Osteoblast (primary cell): Measurements from ENCODE around the gene CIBAR2. TPM values are rescaled to one million over a fixed set of nuclear protein-coding genes. Genes with fewer than 3 reads are reported as not detected.

Experiments
- DNase-seq: peaks from one replicate; pipeline ENCODE4 v3.0.0; 2011; ENCODE audit warnings: low spot score, mixed read lengths; ENCODE audit not compliant: insufficient read length; ENCODE audit errors: missing footprints
- H2AFZ ChIP-seq: 2 replicates; pipeline ENCODE4 v1.6.0; 2011; ENCODE audit warnings: mild to moderate bottlenecking, low read length
- H3K27ac ChIP-seq: 2 replicates; pipeline ENCODE4 v1.5.1; 2011; ENCODE audit warnings: mild to moderate bottlenecking, low read depth, low read length, moderate library complexity
- H3K27me3 ChIP-seq: 2 replicates; pipeline ENCODE4 v1.6.0; 2012; ENCODE audit warnings: mild to moderate bottlenecking, control low read depth, inconsistent platforms, low read length, moderate library complexity; ENCODE audit not compliant: insufficient read depth
- H3K36me3 ChIP-seq: 2 replicates; pipeline ENCODE4 v1.5.1; 2011; ENCODE audit warnings: mild to moderate bottlenecking, low read length, control low read depth, moderate library complexity; ENCODE audit not compliant: insufficient read depth
- H3K4me1 ChIP-seq: 2 replicates; pipeline ENCODE4 v1.5.1; 2011; ENCODE audit warnings: mild to moderate bottlenecking, low read length, control low read depth, moderate library complexity; ENCODE audit not compliant: insufficient read depth
- H3K4me2 ChIP-seq: 2 replicates; pipeline ENCODE4 v1.6.0; 2011; ENCODE audit warnings: mild to moderate bottlenecking, low read length; ENCODE audit not compliant: insufficient read depth
- H3K4me3 ChIP-seq: fragments of 200-600 bp; sonication (generic); 3 replicates; pipeline ENCODE4 v1.5.1; 2012; ENCODE audit warnings: mild to moderate bottlenecking, low read length, inconsistent platforms; ENCODE audit not compliant: insufficient read depth
- H3K79me2 ChIP-seq: 2 replicates; pipeline ENCODE4 v1.6.0; 2012; ENCODE audit warnings: mild to moderate bottlenecking, low read length, control low read depth, inconsistent platforms; ENCODE audit not compliant: insufficient read depth
- H3K9me3 ChIP-seq: 2 replicates; pipeline ENCODE4 v1.5.1; 2011; ENCODE audit warnings: low read depth, low read length, control low read depth
- H4K20me1 ChIP-seq: 2 replicates; pipeline ENCODE4 v1.6.0; 2012; ENCODE audit warnings: mild to moderate bottlenecking, low read length, control low read depth; ENCODE audit not compliant: insufficient read depth
- total RNA-seq: library from RNA; depleted of rRNA; stranded (reverse); fragments of >200 nt; gene quantifications from 2 replicates; pipeline ENCODE4 v1.2.3, GENCODE V29; 2012
- TF ChIP-seq, protein P1 (sequence below): IDR thresholded peaks from 2 replicates; pipeline ENCODE4 v1.5.1; 2011; ENCODE audit warnings: mild to moderate bottlenecking, low read depth, low read length, moderate library complexity; ENCODE audit errors: extremely low read depth

The CIBAR2 gene
- total RNA-seq, 1 donor: under 0.01 TPM

DNA sequence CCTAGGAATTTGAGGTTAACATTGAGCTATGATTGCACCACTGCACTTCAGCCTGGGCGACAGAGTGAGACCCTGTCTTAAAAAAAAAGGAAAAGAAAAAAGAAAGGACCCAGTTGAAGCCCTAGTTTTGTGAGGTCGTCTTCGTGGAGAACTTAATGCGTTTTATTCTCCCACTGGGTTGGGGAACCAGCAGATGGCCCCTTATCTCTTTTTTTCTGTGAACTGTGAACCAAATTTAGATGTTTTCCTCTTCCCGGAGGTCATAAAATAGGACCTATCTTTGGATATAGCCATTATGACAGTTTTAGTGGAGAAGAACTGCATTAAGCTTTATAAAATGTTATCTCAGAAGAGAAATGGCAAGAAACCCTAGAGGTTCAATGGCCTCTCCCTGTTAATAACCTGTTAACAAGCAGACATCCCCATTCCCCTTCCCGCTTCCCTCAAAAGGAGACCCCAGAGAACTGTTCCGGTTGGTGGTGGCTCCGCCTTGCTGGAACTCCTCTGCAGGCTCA lies 61.1 kb downstream of the CIBAR2 start:
- Histone ChIP-seq H3K79me2 (peaks cover 9% of the 10 kb centered on the region), H2AFZ (peak overlapping the region; percentile 53), H3K27ac (peak overlapping the region; percentile 76), H3K27me3 (no peaks in the 10 kb centered on the region), H4K20me1 (peaks cover 18% of the 10 kb centered on the region), H3K9me3 (no peaks in the 10 kb centered on the region), H3K36me3 (no peaks in the 10 kb centered on the region), H3K4me2 (peak overlapping the region; percentile 60), H3K4me1 (peaks cover 28% of the 10 kb centered on the region), H3K4me3 (no peak overlapping the region)
- no peak for DNase-seq
- TF ChIP-seq, protein P1, sequence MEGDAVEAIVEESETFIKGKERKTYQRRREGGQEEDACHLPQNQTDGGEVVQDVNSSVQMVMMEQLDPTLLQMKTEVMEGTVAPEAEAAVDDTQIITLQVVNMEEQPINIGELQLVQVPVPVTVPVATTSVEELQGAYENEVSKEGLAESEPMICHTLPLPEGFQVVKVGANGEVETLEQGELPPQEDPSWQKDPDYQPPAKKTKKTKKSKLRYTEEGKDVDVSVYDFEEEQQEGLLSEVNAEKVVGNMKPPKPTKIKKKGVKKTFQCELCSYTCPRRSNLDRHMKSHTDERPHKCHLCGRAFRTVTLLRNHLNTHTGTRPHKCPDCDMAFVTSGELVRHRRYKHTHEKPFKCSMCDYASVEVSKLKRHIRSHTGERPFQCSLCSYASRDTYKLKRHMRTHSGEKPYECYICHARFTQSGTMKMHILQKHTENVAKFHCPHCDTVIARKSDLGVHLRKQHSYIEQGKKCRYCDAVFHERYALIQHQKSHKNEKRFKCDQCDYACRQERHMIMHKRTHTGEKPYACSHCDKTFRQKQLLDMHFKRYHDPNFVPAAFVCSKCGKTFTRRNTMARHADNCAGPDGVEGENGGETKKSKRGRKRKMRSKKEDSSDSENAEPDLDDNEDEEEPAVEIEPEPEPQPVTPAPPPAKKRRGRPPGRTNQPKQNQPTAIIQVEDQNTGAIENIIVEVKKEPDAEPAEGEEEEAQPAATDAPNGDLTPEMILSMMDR: no peak

DNA sequence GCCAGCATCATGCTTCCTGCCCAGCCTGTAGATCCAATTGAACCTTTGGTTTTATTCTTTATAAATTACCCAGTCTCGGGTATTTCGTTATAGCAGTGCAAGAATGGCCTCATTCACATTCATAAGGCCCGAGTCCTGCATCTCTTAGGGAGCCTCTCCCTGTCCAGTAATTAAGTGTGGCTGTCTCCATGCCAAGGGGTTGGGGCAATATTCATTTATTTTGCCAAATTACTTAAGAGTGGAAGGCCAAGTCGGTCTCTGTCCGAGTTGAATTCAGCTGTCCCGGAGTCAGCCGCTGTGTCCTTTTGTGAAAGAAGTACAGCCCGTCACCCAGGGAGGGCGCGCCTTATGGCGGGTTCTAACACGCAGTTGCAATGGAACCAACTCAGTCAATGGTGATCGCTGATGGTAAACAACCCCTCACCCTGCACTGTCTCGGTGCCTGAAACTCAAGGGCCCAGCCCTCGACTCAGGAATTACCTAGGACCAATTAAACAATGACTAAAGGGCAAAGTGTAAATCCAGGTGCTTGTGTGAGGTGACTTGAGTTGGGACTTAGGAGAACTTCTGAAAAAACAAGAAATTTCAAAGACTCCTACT lies 62.5 kb downstream of the CIBAR2 start:
- Histone ChIP-seq H3K4me1 (peaks cover 15% of the 10 kb centered on the region), H3K27me3 (no peaks in the 10 kb centered on the region), H3K4me2 (no peak overlapping the region), H3K36me3 (no peaks in the 10 kb centered on the region), H2AFZ (no peak overlapping the region), H3K4me3 (no peak overlapping the region), H3K9me3 (no peaks in the 10 kb centered on the region), H3K27ac (no peak overlapping the region), H4K20me1 (peaks cover 24% of the 10 kb centered on the region), H3K79me2 (peaks cover 9% of the 10 kb centered on the region)
- DNase-seq: no peak
- TF ChIP-seq, protein P1: no peak

DNA sequence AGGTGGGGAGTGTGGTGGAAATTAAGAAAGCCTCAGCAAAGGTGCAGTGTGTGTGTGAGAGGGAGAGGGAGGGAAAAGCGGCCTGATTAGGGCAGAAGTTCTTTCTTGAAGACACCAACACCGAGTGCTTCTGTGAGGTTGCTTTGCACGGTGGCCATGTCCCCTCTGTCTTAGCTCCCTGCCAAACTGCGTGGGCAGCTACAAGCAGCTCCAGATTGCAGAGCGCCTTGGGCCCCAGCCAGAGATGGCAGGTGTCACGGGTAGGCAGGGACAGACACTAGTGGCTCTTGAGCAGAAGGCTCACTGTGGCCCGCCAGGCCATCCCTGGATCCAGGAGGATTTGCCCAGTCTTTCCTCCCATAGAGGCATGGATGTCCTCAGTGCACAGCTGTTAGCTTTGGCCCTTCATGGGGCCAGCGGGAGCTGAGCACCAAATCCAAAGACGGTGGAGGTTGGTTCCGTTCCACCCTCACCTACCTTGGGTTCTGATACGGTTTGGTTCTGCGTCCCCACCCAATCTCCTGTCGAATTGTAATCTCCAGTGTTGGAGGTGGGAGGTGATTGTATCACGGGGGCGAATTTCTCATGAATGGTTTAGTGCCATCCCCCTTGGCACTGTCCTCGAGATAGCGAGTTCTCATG lies 63.2 kb downstream of the CIBAR2 start:
- Histone ChIP-seq H2AFZ (no peak overlapping the region), H3K9me3 (no peaks in the 10 kb centered on the region), H3K27me3 (no peaks in the 10 kb centered on the region), H3K27ac (no peak overlapping the region), H3K4me2 (no peak overlapping the region), H3K36me3 (no peaks in the 10 kb centered on the region), H3K4me1 (peaks cover 11% of the 10 kb centered on the region), H3K79me2 (peaks cover 8% of the 10 kb centered on the region), H3K4me3 (no peak overlapping the region), H4K20me1 (peaks cover 24% of the 10 kb centered on the region)
- TF ChIP-seq, protein P1: no peak
- DNase-seq: no peak

Other genes with a start within 250 kb of the CIBAR2 start
- gene ZDHHC7, start 100.9 kb downstream of the CIBAR2 start, total RNA-seq: 134 and 139 TPM in 2 replicates
- 34.5 and 35.1 TPM in 2 replicates for gene KIAA0513, start 84.7 kb downstream of the CIBAR2 start, total RNA-seq